Myocyte (in vitro differentiated cells): ENCODE measurements around the gene TPSG1. TPM values are rescaled to one million over a fixed set of nuclear protein-coding genes. Genes with fewer than 3 reads are reported as not detected.
"Not testable (repeated sequence)": the region's sequence is repeated elsewhere in the genome, so short reads cannot be mapped to it uniquely, and the experiment has no call there.

ENCODE experiments used
- DNase-seq: peaks from one replicate; pipeline ENCODE4 v3.0.0-alpha.2; 2012; ENCODE audit warnings: low read depth
- total RNA-seq: library from RNA; depleted of rRNA; stranded (reverse); fragments of >200 nt; gene quantifications from 2 replicates; pipeline ENCODE4 v1.2.3, GENCODE V29; 2014

The TPSG1 gene
- total RNA-seq, 1 donor from 2014 or later = not detected

- no peak for DNase-seq
These were observed 27.7 kb downstream of the TPSG1 start for GRCh38 chr16:1197237-1197866.

GRCh38 chr16:1196494-1196893 is 28.6 kb downstream of the TPSG1 start:
- no peak for DNase-seq

- DNase-seq = no peak
These were observed 29.7 kb downstream of the TPSG1 start for GRCh38 chr16:1195393-1195666.

GRCh38 chr16:1194665-1195392 is 30.2 kb downstream of the TPSG1 start:
- no peak for DNase-seq

GRCh38 chr16:1193825-1194581 is 31.1 kb downstream of the TPSG1 start:
- no peak for DNase-seq

GRCh38 chr16:1193143-1193824 is 31.8 kb downstream of the TPSG1 start:
- DNase-seq = no peak

GRCh38 chr16:1192384-1193073 is 32.5 kb downstream of the TPSG1 start:
- no peak for DNase-seq

- DNase-seq = not testable (repeated sequence)
These were observed 34.3 kb downstream of the TPSG1 start for GRCh38 chr16:1190789-1191188.

GRCh38 chr16:1189455-1189854 is 35.6 kb downstream of the TPSG1 start:
- DNase-seq = no peak

GRCh38 chr16:1188432-1189189 is 36.5 kb downstream of the TPSG1 start:
- DNase-seq = peak; percentile 63

- not testable (repeated sequence) for DNase-seq
These were observed 39.4 kb downstream of the TPSG1 start for GRCh38 chr16:1185460-1186207.

- no peak for DNase-seq
These were observed 40.1 kb downstream of the TPSG1 start for GRCh38 chr16:1184980-1185379.

- no peak for DNase-seq
These were observed 40.8 kb downstream of the TPSG1 start for GRCh38 chr16:1184156-1184868.

- DNase-seq = peak; percentile 82
These were observed 41.8 kb downstream of the TPSG1 start for GRCh38 chr16:1182950-1183907.

GRCh38 chr16:1182316-1182671 is 42.8 kb downstream of the TPSG1 start:
- DNase-seq = peak; percentile 94

GRCh38 chr16:1181404-1182315 is 43.4 kb downstream of the TPSG1 start:
- peak; percentile 52 for DNase-seq
